Suprapubic skin (tissue), 4 donors: ENCODE data around the gene AVL9.

ENCODE experiments used
- POLR2A ChIP-seq, 2 donors: fragments of 450-650 bp; IDR thresholded peaks; one replicate each; pipeline ENCODE4 v1.6.1; 2017; ENCODE audit warnings: antibody characterized with exemption in 2 of 2, mild to moderate bottlenecking in 2 of 2, moderate library complexity in 2 of 2
- POLR2AphosphoS5 ChIP-seq, 3 donors: sonication (generic); formaldehyde crosslinking; IDR thresholded peaks; one replicate each; pipeline ENCODE4 v1.6.1; 2017; ENCODE audit warnings: antibody characterized with exemption in 3 of 3
- TF ChIP-seq, protein P1 (sequence below), 2 donors: fragments of 200-600 bp in 1 of 2; fragments of 450-650 bp in 1 of 2; sonication (generic) in 1 of 2; IDR thresholded peaks; one replicate each; pipeline ENCODE4 v1.5.1; 2016 to 2019; ENCODE audit warnings: antibody characterized with exemption in 2 of 2, mild to moderate bottlenecking in 1 of 2, moderate library complexity in 1 of 2

GRCh38 chr7:32494946-32495297, 367 bp upstream of the AVL9 start:
- TF ChIP-seq, protein P1, sequence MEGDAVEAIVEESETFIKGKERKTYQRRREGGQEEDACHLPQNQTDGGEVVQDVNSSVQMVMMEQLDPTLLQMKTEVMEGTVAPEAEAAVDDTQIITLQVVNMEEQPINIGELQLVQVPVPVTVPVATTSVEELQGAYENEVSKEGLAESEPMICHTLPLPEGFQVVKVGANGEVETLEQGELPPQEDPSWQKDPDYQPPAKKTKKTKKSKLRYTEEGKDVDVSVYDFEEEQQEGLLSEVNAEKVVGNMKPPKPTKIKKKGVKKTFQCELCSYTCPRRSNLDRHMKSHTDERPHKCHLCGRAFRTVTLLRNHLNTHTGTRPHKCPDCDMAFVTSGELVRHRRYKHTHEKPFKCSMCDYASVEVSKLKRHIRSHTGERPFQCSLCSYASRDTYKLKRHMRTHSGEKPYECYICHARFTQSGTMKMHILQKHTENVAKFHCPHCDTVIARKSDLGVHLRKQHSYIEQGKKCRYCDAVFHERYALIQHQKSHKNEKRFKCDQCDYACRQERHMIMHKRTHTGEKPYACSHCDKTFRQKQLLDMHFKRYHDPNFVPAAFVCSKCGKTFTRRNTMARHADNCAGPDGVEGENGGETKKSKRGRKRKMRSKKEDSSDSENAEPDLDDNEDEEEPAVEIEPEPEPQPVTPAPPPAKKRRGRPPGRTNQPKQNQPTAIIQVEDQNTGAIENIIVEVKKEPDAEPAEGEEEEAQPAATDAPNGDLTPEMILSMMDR (IDR thresholded peaks at IDR 0.05) = no peak
- TF ChIP-seq POLR2AphosphoS5 (IDR thresholded peaks at IDR 0.05) = no peak
- no peak for TF ChIP-seq POLR2A (IDR thresholded peaks at IDR 0.05)
